ENCODE results near the gene CCNE1.

GRCh38 chr19:29837448-29837981 is 25.7 kb downstream of the CCNE1 start:
- TF ChIP-seq CTCF (IDR thresholded peaks at IDR 0.05) (no peak), POLR2A (IDR thresholded peaks at IDR 0.05) (no peak)

Data from Peyer's patch (tissue), 4 donors.